NCI-H1930 (cell line): ENCODE data around the gene DOLK.
A peak's percentile ranks its signal among the peaks of the same experiment; 100 is the strongest.

ENCODE experiments used
- DNase-seq, 2 experiments: peaks; one replicate each; lab custom pipeline; 2025; lab: John Stamatoyannopoulos, UW

DOLK gene

GRCh38 chr9:128933731-128934130 is 13.7 kb downstream of the DOLK start:
- no peak for DNase-seq

- DNase-seq = no peak
Observed at GRCh38 chr9:128929560-128929959, 17.8 kb downstream of the DOLK start.

GRCh38 chr9:128928624-128929023 is 18.8 kb downstream of the DOLK start:
- DNase-seq = no peak

DNA sequence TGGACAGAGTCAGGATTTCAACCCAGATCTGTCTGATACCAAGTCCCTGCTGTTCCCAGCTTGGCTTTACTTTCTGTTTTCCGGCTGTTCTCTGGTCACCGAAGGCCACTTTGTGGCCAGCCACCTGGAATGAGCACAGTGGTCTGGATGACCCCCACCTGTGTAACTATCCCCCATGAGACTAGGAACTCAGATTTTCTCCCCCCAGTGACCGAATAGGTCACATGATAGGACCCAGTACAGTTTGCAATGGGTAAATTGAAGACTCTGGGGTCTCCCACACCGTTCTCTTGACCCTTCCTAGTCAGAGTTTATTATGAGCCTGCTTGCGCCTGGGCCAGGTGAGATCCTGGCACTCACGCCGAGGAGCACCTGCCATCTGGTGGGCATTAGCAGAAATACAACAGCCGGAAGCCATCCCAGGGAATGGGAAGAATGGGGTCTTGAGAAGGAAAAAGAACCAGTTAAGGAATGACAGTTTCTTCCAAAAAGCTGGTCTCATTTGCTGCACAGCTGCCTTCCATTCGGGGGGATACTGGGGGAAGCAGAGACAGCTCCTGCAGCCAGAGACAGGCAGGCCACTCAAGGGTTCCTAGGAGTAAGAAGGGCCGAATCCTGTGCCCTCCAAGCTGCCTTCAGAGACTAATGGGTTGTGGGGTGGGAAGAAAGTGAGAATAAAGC is 19.5 kb downstream of the DOLK start:
- DNase-seq = peak; percentile 37 to 38

DNA sequence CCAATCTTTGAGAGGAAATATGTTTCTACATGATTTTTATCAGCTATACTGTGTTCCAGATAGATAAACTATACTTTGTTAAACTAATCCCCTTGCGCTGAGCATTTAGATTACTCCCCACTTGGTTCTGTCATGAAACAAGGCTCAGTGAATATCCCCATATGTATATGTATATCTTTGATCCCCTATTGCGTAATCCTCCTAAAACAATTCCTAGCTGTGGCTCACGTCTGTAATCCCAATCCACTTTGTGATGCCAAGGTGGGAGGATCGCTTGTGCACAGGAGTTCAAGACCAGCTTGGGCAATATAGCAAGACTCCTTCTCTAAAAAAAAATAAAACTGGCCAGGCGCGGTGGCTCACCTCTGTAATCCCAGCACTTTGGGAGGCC is 23.9 kb downstream of the DOLK start:
- DNase-seq = no peak

- DNase-seq = no peak
Observed at GRCh38 chr9:128921881-128922763, 25.3 kb downstream of the DOLK start.

- no peak for DNase-seq
Observed at GRCh38 chr9:128920381-128921058, 26.9 kb downstream of the DOLK start, which contains the start of gene PHYHD1. Gene PHYHD1, plus strand, starts transcription at chr9:128920982. Its CDS starts 1,342 bp downstream, at chr9:128922324.

GRCh38 chr9:128919402-128920089 is 27.9 kb downstream of the DOLK start:
- DNase-seq = no peak

GRCh38 chr9:128918921-128919320 is 28.5 kb downstream of the DOLK start:
- no peak for DNase-seq

GRCh38 chr9:128917151-128917849 is 30.1 kb downstream of the DOLK start:
- no peak for DNase-seq

GRCh38 chr9:128916745-128917144 is 30.7 kb downstream of the DOLK start:
- no peak for DNase-seq

GRCh38 chr9:128916204-128916603 is 31.2 kb downstream of the DOLK start:
- no peak for DNase-seq

DNA sequence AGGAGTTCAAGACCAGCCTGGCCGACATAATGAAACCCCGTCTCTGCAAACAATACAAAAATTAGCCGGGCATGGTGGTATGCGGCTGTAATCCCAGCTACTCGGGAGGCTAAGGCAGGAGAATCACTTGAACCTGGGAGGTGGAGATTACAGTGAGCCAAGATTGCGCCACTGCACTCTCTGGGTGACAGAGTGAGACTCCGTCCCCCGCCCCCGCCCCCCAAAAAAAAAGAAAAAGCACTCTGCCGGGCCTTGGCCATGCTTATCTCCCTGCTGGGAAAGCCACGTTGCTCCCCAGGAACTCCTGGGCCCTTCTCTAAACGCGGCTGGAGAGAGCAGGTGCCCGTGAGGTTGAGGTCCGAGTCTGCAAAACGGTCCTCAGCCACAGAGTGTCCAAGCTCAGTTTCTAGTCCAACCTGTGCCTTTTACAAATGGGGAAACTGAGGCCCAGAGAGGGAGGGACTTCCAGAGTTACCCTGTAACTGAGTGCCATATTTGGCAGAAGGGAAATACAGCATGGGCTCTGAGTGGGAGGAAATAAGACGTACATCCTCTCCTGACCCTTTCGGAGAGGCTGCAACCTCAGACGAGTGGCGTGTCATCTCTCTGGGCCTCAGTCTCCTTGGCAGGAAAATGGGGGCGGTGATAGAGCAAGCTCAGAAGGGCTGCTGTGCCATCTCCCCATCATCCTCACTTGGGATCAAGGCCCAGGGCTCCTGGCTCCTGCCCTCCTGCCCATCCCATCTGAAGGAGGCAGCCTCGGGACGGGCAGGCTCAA is 33.2 kb downstream of the DOLK start:
- DNase-seq = no peak

- no peak for DNase-seq
Observed at GRCh38 chr9:128913048-128913900, 34.1 kb downstream of the DOLK start.

- DNase-seq = no peak
Observed at GRCh38 chr9:128912270-128912853, 35.0 kb downstream of the DOLK start.

- DNase-seq = no peak
Observed at GRCh38 chr9:128911529-128912035, 35.8 kb downstream of the DOLK start.

DNA sequence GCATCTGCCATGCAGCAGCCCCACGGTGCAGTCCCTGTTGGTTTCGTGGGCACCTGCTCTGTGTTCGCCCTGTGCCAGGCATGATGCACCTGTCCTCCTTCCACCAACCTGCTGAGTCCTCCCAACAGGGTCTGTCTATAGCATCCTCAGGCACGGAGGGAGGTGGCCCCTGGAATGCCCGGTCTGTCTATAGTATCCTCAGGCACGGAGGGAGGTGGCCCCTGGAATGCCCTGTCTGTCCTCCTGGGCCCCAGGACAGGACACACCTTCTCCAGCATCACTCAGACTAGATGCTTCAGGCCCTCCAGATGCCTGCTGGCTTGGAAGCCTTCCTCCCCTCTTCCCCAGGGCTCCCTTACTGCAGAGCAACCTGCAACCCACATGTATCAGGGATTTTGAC is 36.5 kb downstream of the DOLK start:
- no peak for DNase-seq

DNA sequence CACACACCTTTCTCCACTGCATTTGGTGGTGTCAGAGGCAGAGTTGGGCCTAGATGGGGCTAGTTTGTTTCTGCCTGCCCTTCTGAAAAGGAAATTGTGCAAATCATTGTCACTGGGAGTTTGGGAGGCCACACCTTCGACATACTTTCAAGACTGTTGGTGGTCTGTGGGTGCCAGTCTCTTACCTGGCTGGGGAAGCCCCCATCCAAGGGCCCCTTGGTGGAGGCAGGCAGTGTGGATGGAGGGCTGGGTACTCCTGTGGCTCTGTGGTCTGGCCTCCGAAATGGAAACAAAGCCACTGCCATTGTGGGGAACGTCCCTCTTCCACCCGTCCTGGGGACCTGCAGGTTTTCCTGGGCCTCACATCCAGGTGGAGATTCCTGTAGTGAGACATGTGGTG is 37.5 kb downstream of the DOLK start:
- DNase-seq = no peak

- no peak for DNase-seq
Observed at GRCh38 chr9:128908372-128908771, 39.0 kb downstream of the DOLK start.
